WERI-Rb-1 (cell line): ENCODE data around the gene CCDC121.
"Not testable (repeated sequence)": the region's sequence is repeated elsewhere in the genome, so short reads cannot be mapped to it uniquely, and the experiment has no call there.

Source experiments
- DNase-seq: peaks from one replicate; pipeline ENCODE4 v3.0.0-alpha.2; 2020
- H3K27ac ChIP-seq: fragments of 250-450 bp; sonication (Bioruptor Pico); 2 replicates; pipeline ENCODE4 v1.5.1; 2020; ENCODE audit warnings: mild to moderate bottlenecking, moderate library complexity
- H3K27me3 ChIP-seq: fragments of 250-450 bp; sonication (Bioruptor Pico); 2 replicates; pipeline ENCODE4 v1.5.1; 2021; ENCODE audit warnings: mild to moderate bottlenecking, low read depth, moderate library complexity; ENCODE audit not compliant: insufficient read depth, severe bottlenecking
- H3K36me3 ChIP-seq: fragments of 250-450 bp; sonication (Bioruptor Pico); 2 replicates; pipeline ENCODE4 v1.5.1; 2020; ENCODE audit warnings: mild to moderate bottlenecking, moderate library complexity
- H3K4me3 ChIP-seq: 2 replicates; pipeline ENCODE4 v1.5.1; 2011; ENCODE audit warnings: low read depth, mild to moderate bottlenecking, control low read depth, low read length
- H3K9me3 ChIP-seq: fragments of 250-450 bp; sonication (Bioruptor Pico); 2 replicates; pipeline ENCODE4 v1.5.1; 2021; ENCODE audit warnings: mild to moderate bottlenecking, moderate library complexity; ENCODE audit not compliant: severe bottlenecking
- TF ChIP-seq, protein P1 (sequence below): IDR thresholded peaks from 2 replicates; pipeline ENCODE4 v1.5.1; 2011; ENCODE audit warnings: low read depth, mild to moderate bottlenecking, control low read depth, inconsistent platforms, low read length

CCDC121 gene

DNA sequence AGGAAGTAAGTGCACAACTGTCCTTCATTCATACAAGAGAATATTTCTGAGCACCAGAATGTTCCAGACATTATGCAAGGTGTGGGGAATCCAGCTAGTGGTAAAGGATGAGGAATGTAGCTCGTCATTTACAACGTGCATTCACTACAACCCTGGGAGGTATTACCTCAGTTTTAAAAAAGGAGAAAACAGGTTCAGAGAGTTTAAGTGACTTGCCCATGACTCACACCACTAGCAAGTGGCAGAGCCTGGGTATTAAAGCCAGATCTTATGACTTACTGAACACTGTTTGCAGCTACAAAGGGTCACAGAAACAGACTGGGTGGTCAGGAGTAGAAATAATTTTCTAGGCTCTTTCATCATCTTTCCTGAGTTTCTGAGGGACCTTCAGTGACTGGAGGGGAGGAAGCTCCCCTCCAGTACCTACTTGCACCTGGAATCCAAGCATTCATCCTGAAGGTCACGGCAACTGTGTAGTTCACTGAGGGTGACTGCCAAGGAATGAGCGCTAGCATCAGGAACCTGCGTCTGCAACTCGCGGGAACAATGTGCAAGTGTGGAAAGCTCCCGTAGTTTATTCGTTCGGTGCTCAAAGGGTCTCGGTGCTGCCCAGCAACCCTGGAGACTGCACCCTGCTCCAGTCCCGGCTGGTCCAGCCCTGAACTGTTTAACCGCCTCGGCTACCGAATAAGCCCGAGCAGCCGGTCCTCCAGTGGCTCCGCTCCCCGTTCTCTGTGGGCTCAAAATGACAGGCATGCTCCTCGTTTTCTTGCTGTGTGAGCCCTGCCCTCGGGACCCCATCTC lies 647 bp downstream of the CCDC121 start:
- TF ChIP-seq, protein P1, sequence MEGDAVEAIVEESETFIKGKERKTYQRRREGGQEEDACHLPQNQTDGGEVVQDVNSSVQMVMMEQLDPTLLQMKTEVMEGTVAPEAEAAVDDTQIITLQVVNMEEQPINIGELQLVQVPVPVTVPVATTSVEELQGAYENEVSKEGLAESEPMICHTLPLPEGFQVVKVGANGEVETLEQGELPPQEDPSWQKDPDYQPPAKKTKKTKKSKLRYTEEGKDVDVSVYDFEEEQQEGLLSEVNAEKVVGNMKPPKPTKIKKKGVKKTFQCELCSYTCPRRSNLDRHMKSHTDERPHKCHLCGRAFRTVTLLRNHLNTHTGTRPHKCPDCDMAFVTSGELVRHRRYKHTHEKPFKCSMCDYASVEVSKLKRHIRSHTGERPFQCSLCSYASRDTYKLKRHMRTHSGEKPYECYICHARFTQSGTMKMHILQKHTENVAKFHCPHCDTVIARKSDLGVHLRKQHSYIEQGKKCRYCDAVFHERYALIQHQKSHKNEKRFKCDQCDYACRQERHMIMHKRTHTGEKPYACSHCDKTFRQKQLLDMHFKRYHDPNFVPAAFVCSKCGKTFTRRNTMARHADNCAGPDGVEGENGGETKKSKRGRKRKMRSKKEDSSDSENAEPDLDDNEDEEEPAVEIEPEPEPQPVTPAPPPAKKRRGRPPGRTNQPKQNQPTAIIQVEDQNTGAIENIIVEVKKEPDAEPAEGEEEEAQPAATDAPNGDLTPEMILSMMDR: no peak
- Histone ChIP-seq H3K27me3 (no peaks in the 10 kb centered on the region), H3K27ac (peak overlapping the region; percentile 86), H3K4me3 (peak overlapping the region; percentile 98), H3K9me3 (no peaks in the 10 kb centered on the region), H3K36me3 (peaks cover 39% of the 10 kb centered on the region)
- DNase-seq: no peak

DNA sequence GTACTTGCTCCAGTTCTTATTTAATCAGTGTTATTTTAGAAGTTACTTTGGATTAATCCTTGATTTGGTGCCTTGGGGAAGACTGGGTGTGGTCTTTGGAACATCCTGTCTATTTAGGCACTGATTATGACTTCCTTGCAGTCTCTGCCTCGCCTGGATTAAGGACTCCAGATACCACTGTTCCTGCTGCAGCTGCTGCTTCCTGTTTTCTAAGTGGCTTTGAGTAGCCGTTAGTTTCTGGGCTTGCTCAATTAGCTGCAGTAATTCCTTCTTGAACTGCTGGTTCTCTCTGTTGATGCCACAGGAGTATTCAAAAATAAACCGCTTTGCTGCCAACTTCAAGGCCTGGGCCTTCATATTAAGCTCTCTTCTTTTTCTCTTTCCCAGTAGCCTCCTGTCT lies 1.9 kb downstream of the CCDC121 start:
- peak; percentile 65 for DNase-seq
- H3K27ac ChIP-seq: peak overlapping the region; percentile 86
- peaks cover 37% of the 10 kb centered on the region for H3K36me3 ChIP-seq
- H3K9me3 ChIP-seq, H3K4me3 ChIP-seq, H3K27me3 ChIP-seq: not testable (repeated sequence)

DNA sequence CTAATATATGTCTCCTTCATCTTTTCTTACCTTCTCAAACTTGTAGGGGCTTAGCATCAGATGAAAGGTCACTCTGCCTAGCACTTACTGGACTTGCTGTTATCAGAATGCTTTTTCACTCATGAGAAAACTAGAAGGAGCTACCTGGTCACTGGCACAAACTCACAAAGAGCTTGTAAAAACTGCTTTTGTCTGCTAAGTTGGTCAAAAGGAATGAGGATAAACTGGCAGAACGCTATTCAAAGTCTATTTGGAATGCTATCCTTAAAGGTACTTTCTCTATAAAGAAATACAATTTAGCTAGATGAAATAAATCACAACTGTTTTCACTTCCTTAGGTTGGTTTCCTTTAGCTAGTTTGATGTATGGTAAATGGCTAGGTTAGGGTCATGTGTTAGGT lies 2.5 kb downstream of the CCDC121 start:
- peak overlapping the region; percentile 86; the same call in 1 of the 2 replicates for H3K27ac ChIP-seq
- not testable (repeated sequence) for H3K27me3 ChIP-seq, H3K4me3 ChIP-seq, DNase-seq, H3K9me3 ChIP-seq
- peaks cover 36% of the 10 kb centered on the region for H3K36me3 ChIP-seq

DNA sequence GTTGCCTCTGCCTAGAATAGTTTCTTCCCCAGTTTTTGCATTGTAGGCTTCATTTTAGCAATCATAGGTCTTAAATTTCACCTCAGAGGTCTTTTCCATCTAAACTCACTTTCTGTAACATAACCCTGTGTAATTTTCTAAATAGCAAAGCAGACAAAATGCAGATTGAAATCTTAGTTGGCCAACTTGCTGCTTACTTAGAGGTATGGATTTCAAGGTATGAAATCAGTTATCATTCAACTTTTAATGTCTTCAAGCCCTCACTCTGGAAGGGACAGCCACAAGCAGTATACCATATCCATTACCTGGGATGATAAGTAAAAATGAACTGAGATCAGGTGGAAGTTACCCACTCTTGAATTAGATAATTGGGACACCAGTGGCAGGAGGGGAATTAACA lies 3.9 kb downstream of the CCDC121 start:
- TF ChIP-seq, protein P1: no peak
- no peak overlapping the region for H3K4me3 ChIP-seq
- H3K27ac ChIP-seq: no peak overlapping the region
- no peaks in the 10 kb centered on the region for H3K9me3 ChIP-seq
- DNase-seq: no peak
- H3K27me3 ChIP-seq: no peaks in the 10 kb centered on the region
- H3K36me3 ChIP-seq: peaks cover 37% of the 10 kb centered on the region

GRCh38 chr2:27622921-27623384 lies 5.9 kb downstream of the CCDC121 start:
- H3K4me3 ChIP-seq: no peak overlapping the region
- TF ChIP-seq, protein P1: no peak
- no peak for DNase-seq
- no peaks in the 10 kb centered on the region for H3K27me3 ChIP-seq
- no peaks in the 10 kb centered on the region for H3K9me3 ChIP-seq
- no peak overlapping the region for H3K27ac ChIP-seq
- peaks cover 46% of the 10 kb centered on the region for H3K36me3 ChIP-seq

- peaks cover 58% of the 10 kb centered on the region for H3K36me3 ChIP-seq
- TF ChIP-seq, protein P1: 0 out of 2 replicates have a peak, but pooled peaks have one; percentile 16
- no peaks in the 10 kb centered on the region for H3K9me3 ChIP-seq
- H3K4me3 ChIP-seq: no peak overlapping the region
- no peaks in the 10 kb centered on the region for H3K27me3 ChIP-seq
- no peak overlapping the region for H3K27ac ChIP-seq
- DNase-seq: no peak
Observed at GRCh38 chr2:27621524-27621923, 7.3 kb downstream of the CCDC121 start.

DNA sequence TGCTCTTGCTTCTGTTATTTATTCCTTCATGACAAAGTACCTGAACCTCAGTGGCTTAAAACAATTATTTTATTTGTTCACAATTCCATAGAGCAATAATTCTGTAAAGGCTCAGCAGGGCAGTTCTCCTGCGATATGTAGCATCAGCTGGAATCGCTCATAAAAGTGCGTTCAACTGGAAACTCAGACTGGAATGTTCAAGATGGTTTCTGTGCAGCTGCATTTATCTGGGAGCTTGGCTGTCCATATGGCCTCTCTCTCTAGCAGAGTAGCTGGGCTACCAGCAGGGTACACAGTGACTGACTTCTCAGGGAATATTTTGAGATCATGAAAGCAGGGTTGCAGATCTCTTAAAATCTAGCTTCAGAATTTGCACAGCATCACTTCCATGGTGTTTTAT lies 13.5 kb downstream of the CCDC121 start:
- no peak for DNase-seq
- no peaks in the 10 kb centered on the region for H3K27me3 ChIP-seq
- peaks cover 67% of the 10 kb centered on the region for H3K36me3 ChIP-seq
- H3K27ac ChIP-seq: no peak overlapping the region
- TF ChIP-seq, protein P1: no peak
- H3K9me3 ChIP-seq: no peaks in the 10 kb centered on the region
- no peak overlapping the region for H3K4me3 ChIP-seq
